ENCODE results near the gene RAD51AP1. TPM values are rescaled to one million over a fixed set of nuclear protein-coding genes. Genes with fewer than 3 reads are reported as not detected.

Gene RAD51AP1
- polyA plus RNA-seq, 1 experiment = 8.2 TPM

GRCh38 chr12:4564818-4565217 lies 26.1 kb downstream of the RAD51AP1 start:
- CTCF ChIA-PET = no interaction called here
- Histone ChIP-seq H3K9me3 (ENCODE audit: control insufficient read depth, insufficient read depth, low read length) (no peaks in the 10 kb centered on the region), H3K27ac (ENCODE audit: low read depth, low read length) (no peak overlapping the region), H3K27me3 (ENCODE audit: control insufficient read depth, insufficient read depth, low read length) (no peaks in the 10 kb centered on the region), H3K4me3 (ENCODE audit: low read depth, low read length) (no peak overlapping the region)
- POLR2A ChIA-PET = no interaction called here
- TF ChIP-seq CTCF (IDR thresholded peaks at IDR 0.05; ENCODE audit: low read depth, low read length) = no peak
- no peak for DNase-seq (ENCODE audit: low read depth, low spot score)

GRCh38 chr12:4566474-4566873 lies 27.8 kb downstream of the RAD51AP1 start:
- no peaks in the 10 kb centered on the region for H3K9me3 ChIP-seq (ENCODE audit: control insufficient read depth, insufficient read depth, low read length)
- no peak for DNase-seq (ENCODE audit: low read depth, low spot score)
- no peak for TF ChIP-seq CTCF (IDR thresholded peaks at IDR 0.05; ENCODE audit: low read depth, low read length)
- H3K4me3 ChIP-seq (ENCODE audit: low read depth, low read length) = no peak overlapping the region
- H3K27ac ChIP-seq (ENCODE audit: low read depth, low read length) = no peak overlapping the region
- CTCF ChIA-PET = no interaction called here
- no peaks in the 10 kb centered on the region for H3K27me3 ChIP-seq (ENCODE audit: control insufficient read depth, insufficient read depth, low read length)
- POLR2A ChIA-PET = no interaction called here

GRCh38 chr12:4567073-4567881 lies 28.6 kb downstream of the RAD51AP1 start:
- DNase-seq (ENCODE audit: low read depth, low spot score) = no peak
- no peak for TF ChIP-seq CTCF (IDR thresholded peaks at IDR 0.05; ENCODE audit: low read depth, low read length)
- H3K27me3 ChIP-seq (ENCODE audit: control insufficient read depth, insufficient read depth, low read length) = no peaks in the 10 kb centered on the region
- H3K9me3 ChIP-seq (ENCODE audit: control insufficient read depth, insufficient read depth, low read length) = no peaks in the 10 kb centered on the region
- ChIA-PET CTCF (no interaction called here), POLR2A (no interaction called here)
- no peak overlapping the region for H3K4me3 ChIP-seq (ENCODE audit: low read depth, low read length)
- H3K27ac ChIP-seq (ENCODE audit: low read depth, low read length) = no peak overlapping the region

- no peak for TF ChIP-seq CTCF (IDR thresholded peaks at IDR 0.05; ENCODE audit: low read depth, low read length)
- H3K27me3 ChIP-seq (ENCODE audit: control insufficient read depth, insufficient read depth, low read length) = no peaks in the 10 kb centered on the region
- POLR2A ChIA-PET = no interaction called here
- CTCF ChIA-PET = no interaction called here
- no peak overlapping the region for H3K4me3 ChIP-seq (ENCODE audit: low read depth, low read length)
- no peaks in the 10 kb centered on the region for H3K9me3 ChIP-seq (ENCODE audit: control insufficient read depth, insufficient read depth, low read length)
- DNase-seq (ENCODE audit: low read depth, low spot score) = no peak
- H3K27ac ChIP-seq (ENCODE audit: low read depth, low read length) = no peak overlapping the region
These were observed 30.6 kb downstream of the RAD51AP1 start for GRCh38 chr12:4569261-4569660.

GRCh38 chr12:4572680-4573079 lies 34.0 kb downstream of the RAD51AP1 start:
- H3K4me3 ChIP-seq (ENCODE audit: low read depth, low read length) = no peak overlapping the region
- TF ChIP-seq CTCF (IDR thresholded peaks at IDR 0.05; ENCODE audit: low read depth, low read length) = no peak
- H3K27me3 ChIP-seq (ENCODE audit: control insufficient read depth, insufficient read depth, low read length) = no peaks in the 10 kb centered on the region
- no peak for DNase-seq (ENCODE audit: low read depth, low spot score)
- no peak overlapping the region for H3K27ac ChIP-seq (ENCODE audit: low read depth, low read length)
- POLR2A ChIA-PET = no interaction called here
- no peaks in the 10 kb centered on the region for H3K9me3 ChIP-seq (ENCODE audit: control insufficient read depth, insufficient read depth, low read length)
- CTCF ChIA-PET = no interaction called here
